GM19328 (cell line): ENCODE data around the gene IGIP.
A peak's percentile ranks its signal among the peaks of the same experiment; 100 is the strongest.

Experiments used
- ATAC-seq: cut with Tn5 transposase; IDR thresholded peaks from one replicate; pipeline ENCODE4 v1.9.1; 2021; ENCODE audit warnings: mild to moderate bottlenecking, moderate library complexity; ENCODE audit not compliant: unreplicated experiment

Gene IGIP

DNA sequence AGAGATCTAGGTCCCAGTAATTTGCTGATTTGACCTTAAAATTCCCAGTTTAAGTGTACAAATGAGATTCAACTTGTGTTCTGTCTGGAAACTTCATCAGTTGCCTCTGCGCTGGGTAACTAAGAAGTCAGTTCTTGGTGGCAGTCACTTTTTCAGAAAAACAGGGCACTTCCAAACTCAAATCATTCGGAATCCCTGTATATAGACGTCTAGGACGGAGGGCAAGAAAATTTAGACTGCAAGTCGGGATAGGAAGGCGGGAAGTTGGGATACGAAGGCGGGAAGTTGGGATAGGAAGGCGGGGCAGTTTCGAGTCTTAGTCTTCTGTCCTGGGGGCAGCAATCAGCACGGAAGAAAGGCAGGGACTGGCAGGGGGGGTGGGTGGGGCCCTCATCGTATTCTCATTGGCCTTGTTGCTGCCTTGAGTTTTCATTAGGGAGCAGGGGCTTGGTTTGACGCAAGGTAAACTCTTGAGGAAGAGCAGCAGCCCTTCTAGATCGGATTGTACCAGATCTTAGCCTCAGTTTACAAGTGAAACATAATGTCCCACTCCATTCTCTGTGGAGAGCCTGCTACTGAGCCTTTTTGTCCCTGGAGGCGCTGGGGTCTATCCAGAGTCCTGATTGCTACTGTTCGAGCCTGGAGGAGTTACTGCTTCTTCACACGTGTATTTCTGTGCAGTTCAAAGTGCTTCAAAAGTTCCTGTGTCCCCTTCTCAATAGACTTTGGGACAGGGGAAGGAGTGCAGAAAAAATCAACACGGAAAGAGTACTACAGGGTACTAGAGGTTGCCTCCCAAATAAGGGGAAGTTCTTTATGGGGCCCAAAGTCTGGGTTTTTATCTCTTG lies 14.5 kb upstream of the IGIP start:
- ATAC-seq, result no peak

DNA sequence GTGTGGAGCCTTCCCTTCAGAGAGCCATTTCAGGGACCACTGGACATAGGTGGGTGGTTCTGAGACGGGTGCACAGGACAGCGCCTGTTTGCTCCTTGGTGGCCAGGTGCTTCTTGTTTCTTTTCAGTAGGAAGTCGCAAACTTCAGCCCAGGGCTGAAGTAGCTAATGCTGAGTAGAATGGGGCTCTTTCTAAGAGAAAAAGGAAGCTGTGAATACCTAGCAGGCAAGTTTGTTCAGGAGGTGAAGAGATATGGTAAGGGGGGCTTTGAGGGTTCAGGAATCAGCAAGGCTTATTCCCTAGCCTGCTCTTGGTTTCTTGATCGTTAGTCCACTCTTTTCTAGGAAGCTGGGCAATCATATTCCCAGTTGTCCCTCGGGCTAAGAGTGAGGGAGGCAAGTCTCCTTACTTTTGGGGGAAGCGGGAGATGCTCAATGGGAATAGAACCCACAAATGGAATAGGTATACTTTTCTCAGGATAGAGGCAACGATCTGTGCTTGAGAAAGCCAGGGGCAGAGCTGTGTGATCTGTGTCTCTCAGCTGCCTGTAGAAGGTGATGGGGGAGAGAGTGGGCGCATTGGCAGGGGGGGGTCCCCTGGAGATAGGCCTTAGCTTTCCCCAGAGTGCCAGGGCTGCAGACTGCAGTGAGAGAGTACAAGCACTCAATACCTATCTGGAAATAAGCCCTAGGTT lies 13.7 kb upstream of the IGIP start:
- ATAC-seq, result no peak

DNA sequence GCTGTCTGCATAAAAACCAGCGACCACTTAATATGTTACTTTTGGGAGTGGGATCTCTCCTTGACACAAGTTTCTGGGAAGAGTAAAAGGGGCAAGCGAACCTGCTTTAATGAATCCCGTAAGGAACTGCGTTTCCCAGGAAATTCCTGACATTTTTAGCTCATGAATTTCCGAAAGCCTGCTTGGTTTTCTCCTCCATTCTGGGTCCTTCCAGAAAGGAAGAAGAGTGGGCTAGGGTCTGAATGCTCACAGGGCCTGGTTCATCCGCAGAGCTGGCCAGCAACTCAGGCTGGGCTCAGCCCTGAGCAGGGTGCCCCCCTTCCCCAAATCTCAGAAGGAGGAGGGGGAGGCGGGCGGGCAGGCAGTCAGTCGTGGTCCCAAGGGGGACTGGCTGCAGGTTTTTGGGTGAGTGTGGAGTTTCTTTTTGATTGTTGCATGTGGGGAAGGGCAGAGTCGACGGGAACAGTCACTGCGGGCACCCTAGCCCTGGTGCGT lies 13.0 kb upstream of the IGIP start:
- no peak for ATAC-seq

DNA sequence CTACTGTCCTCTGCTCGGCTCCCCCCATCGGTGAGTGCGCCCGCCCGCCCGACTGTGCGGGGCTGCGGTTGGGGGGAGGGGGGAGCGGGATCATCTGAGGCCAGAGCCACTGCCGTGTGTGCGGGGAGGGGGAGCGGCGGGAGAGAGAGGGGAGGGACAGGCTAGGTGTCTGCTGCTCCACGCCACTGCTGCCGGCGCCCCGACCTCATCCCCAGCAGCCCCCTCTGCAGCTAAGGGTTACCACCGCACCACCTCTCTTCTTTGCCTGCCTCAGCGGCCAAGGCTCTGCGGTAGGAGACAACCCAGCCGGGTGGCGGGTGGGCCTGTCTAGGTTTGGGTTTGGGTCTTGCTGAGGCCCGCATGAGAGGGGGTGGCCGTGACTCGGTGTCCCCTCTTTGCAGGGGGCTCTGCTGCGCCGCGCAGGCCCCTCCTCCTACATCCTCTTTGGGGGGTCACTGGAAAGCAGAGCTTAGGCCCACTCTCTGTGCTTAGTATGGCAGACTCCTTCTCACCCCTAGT lies 12.5 kb upstream of the IGIP start:
- no peak for ATAC-seq

DNA sequence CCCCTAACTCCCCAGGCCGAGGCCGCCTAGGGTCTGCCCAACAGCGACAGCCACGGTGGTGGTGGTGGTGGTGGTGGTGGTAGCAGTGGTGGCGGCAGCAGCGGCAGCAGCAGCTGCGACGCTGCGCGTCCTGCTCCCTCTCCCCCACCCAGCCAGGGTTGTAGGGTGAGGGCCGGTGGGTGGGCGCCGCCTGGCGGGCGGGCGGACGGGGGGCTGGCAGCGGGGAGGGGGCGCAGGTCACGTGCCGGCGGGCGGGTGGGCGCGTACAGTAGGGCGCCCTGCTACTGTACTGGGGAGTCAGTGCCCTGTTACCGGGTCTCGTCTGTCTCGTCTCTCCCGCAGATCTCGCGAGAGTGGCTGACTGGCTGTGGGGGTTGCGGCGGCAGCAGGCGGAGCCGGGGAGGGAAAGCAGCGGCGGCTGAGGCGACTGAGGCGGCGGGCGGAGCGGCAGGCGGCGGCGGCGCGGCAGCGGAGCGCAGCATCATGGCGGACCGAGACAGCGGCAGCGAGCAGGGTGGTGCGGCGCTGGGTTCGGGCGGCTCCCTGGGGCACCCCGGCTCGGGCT lies 12.0 kb upstream of the IGIP start, which contains the start of gene PURA:
TSS of gene PURA (plus strand) at position 411 of the 565 bp plus-strand sequence. CDS start at position 484, 73 bp downstream.
- peak; percentile 86 for ATAC-seq

DNA sequence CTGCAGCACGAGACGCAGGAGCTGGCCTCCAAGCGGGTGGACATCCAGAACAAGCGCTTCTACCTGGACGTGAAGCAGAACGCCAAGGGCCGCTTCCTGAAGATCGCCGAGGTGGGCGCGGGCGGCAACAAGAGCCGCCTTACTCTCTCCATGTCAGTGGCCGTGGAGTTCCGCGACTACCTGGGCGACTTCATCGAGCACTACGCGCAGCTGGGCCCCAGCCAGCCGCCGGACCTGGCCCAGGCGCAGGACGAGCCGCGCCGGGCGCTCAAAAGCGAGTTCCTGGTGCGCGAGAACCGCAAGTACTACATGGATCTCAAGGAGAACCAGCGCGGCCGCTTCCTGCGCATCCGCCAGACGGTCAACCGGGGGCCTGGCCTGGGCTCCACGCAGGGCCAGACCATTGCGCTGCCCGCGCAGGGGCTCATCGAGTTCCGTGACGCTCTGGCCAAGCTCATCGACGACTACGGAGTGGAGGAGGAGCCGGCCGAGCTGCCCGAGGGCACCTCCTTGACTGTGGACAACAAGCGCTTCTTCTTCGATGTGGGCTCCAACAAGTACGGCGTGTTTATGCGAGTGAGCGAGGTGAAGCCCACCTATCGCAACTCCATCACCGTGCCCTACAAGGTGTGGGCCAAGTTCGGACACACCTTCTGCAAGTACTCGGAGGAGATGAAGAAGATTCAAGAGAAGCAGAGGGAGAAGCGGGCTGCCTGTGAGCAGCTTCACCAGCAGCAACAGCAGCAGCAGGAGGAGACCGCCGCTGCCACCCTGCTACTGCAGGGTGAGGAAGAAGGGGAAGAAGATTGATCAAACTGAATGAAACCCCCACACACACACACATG lies 11.2 kb upstream of the IGIP start:
- peak; percentile 23 for ATAC-seq

DNA sequence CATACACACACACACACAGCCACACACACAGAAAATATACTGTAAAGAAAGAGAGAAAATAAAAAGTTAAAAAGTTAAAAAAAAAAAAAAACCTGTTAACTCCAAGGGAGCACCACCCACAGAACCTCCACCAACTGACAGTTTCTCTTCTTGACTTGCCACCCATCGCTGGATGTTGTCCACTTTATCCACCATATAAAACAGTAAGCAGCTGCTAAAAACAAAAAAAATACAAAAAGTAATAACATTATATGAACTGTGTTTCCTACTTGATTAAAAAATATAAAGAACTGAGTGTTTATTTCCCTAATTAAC lies 10.6 kb upstream of the IGIP start:
- no peak for ATAC-seq

DNA sequence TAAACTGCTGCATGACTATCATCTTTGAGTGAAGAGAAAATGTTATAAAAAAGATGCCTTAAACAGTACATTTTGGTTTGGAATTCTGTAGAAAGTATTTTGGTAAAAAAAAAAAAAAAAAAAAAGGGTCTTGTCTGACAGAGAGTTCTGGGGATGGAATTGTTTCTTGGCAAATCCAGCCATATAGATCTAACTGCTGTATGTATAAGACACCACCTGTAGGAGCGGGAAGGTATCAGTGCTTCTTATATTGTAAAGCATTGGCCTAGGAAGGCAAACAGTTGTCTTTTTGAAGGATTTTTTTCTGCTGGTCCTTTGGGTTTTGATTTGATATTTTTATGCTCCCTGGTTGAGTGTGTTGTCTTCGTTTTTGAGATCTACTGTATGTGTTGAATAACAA lies 9.0 kb upstream of the IGIP start:
- no peak for ATAC-seq

DNA sequence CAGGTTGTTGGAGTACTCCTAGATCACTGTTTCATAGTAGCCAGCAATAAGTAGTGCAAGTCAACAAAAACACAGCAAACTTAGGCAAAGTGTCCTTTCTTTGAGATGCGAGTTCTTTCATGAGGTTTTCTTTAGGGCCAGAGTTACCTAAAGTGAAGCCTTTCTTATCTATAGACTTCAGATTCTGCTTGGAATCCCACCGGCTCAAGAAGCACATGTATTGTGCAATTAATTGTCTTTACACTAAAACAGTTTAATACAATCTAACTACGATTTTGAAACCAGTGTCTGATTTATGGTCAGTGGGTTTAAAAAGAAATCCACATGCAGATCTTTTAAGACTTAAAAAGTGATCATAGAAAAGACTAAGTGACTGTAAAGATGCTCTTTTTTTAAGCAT lies 8.2 kb upstream of the IGIP start:
- no peak for ATAC-seq

DNA sequence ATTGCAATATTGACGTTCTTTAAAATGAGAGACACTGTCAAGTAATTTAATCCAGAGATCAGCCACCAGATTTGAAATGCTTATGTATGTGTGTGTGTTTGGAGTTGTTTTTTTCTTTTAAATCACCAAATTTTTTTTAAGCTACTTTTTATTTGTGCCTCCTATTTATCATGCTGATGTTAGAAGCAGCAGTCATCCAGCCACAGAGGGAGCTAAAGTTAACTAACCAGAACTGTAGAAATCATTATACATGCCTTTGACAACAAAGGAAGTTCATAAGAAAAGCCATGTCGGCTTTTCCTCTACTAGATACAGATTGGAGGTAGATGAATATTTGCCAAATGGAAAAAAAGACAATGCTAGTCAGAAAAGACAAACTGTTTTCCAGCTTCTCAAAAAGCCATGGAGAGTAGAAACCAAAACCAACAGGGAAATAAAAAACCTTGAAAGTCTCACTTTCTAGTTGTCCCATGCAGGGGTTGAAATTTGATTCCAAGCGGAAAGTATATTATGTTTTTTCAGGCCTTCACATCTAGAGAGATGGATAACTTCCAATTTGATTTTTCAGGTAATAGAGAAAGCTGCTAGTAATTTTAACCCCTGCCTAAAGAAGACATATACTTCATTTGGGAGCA lies 7.3 kb upstream of the IGIP start:
- no peak for ATAC-seq

DNA sequence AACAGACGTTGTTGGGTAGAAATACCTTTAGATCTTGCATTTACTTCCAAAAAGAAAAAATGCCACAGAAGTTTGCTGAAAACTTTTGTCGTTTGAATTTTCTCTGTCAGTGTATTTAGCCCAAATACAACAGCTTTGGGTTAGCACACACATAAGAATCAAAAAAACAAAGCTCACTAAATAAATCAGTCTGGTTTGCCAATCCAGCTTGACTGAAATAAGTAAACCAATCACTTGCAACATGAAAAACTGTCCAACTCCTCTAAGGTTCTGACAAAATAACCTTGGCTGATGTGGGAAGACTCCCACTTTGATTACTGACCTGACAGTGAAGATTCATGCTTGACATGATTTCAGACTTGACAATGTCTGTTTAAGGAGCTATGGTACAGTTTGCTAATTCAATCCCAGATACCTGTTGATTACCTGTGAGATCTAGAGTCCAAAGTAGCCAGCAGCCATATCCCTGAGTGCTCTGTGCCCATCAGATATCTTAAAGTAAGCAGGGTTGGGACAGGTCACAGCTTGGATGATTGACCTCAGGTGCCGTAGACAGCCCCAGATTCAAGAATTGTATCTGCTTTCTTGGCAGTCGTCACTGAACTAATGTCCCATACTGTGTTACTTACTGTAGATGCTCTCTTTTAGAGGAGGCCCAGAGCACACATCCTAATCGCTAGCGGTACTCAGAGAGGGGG lies 727 bp downstream of the IGIP start:
- no peak for ATAC-seq

DNA sequence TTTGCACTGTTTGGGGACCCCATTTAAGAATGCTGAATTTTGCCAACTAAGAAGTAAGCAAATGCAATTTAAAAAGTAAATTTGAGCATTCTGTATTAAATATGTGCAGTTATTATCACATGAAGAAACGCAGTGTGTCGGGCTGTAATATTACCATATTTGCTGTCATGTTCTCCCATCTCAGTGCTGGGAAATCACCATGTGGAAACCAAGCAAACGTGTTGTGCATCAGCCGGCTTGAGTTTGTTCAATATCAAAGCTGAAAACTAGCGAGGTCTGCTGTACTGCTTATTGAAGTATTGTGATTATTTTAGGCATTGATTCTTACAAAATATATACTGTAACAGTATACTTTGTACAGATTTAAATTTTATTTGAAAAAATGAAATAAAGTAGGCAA lies 2.6 kb downstream of the IGIP start:
- ATAC-seq, result no peak

DNA sequence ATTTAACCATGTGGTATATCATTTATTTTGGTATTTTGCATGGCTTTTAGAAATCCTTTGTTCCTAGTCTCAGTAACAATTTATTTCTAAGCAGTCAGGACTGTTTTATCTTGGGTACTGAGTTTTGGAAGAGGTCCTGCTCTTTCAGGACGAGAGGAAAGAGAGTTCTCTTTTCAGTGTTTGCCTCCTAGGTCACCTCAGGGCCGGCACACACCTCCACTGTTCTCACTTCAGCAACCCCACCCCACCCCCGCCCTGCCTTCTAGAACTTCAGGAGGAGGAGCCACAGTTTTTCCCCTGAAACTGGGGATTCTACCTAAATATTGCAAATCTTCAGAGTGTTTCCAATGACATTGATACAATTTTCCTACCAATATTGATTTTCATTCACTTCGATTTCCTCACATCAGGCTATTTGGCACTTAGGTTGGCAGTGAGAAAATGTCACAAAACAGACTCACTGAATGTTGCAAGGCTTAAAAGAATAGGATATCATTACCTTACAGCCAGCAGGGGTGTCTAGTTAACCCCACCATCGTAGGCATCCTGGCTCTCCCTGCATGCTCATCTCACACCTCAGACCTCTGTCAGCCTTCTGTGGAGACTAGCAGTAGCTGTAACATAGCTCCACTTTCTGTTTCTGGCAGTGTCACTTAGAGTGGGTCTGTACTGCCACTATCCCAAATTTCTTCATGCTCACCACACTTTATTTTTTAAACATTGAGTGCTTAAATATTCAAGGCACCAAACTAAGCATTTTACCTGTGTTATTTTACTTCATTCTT lies 5.4 kb downstream of the IGIP start:
- ATAC-seq, result no peak

DNA sequence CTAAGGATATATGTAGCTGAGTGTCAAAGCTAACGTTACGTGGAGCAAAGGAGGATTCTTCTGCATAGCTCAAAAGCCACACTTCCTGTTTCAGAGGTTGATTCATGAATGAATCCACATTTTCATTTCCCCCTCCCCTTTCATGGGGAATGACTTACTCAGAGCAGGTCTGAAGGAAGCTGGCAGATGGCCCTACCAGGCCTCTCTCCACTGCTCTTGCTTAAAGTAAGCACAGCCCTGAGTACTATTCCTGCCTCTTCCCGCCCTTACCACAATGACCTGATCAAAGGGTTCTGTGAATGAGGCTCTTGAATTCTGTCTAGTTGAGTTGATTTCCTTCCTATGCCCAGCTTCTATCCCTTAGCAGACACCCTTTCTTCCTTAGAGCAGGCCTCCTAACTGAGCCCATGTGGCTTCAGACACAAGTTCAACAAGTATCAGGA lies 6.3 kb downstream of the IGIP start:
- no peak for ATAC-seq

DNA sequence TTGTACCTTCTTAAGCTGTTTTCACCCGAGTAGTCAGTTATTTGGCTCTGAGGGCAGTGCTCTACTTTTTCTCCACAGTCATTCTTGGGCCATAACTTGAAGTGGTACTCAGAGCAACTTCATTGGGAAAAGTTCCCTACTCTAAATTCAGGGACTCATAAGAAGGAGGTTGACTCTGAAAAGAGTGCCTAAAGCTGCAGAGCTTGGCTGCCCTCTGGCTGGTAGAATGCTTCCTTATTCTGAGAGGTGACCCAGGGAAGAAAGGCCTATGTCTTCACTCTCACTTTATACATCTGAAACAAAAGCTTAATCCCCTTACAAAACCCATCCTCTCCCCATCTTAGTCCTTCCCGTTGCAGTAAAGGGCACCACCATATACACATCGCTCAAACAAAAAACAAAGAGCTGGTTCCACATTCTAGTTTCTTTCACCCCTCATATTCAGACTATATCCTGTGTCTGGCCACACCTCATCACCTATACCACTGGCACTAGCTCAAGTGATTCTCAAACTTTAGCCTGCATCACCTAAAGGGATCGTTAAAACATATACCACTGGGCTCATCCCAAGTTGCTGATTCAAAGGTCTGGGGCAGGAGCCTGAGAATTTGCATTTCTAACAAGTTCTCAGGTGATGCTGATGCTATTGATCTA lies 7.9 kb downstream of the IGIP start:
- ATAC-seq, result no peak

DNA sequence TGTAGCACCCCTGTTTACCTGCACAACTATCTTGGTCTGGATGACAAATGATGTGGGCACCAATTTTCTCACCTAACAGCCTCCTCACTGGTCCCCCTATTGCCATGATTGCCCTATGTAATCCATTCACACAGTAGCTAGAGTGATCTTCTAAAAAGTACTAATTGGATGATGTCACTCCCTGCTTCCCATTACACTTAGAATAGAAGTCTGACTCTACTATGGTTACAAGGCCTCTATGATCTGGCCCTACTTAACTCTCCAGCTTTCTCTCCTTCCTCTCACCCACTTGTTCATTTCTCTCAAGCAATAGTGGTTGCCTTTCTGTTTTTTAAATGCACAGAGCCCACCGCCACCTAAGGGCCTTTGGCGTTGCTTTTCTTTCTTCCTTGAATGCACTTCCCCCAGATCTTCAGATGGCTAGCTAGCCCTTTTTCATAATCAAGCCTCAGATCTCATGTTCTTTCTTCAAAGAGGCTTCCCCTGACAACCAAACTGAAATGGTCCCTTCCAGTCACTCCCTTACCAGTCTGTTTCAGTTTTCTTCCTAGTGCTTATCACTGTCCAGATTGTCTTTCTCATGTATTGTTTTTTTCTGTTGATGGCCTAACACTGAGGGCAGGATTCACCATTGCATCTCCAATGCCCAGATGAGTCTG lies 8.7 kb downstream of the IGIP start:
- ATAC-seq, result no peak

DNA sequence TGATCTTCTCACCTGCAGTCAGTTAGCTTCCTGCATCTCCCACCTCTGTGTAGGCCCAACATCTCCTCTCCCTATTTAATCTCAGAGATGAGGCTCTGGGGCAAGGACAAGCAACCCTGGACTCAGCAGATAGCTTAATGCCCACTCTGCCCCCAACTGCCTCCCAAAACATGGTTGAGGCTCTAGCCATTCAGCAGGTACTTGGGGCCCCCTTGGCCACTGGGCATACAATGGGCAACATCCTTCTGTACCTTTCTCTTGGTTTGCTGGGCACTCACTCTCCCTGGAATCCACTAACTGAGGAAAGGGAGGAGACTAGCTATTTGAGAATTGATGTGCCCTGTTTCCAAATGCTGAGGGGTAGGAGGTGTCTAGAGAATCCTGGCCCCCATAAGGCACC lies 9.4 kb downstream of the IGIP start:
- ATAC-seq, result no peak

DNA sequence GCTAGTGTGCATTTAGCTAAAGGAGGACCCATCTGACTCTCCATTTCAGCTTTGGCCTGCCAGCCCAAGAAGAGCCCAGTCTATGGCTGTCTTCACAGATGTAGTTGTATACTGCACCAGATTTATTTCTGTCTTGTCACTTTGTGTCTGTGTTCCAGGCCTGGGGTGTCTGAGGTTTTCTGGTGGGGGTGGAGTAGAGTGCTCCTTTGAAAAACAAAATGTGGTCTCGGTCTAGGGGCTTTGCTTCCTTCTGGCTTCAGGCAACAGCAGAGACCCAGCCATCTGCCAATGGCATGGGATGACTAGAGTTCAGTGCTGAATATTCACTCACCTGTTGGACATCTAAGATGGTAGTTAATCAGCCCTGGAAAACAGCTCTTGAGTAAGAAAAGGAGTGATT lies 10.9 kb downstream of the IGIP start:
- ATAC-seq, result no peak
